HepG2 (cell line): ENCODE measurements around the gene AGFG1. TPM values are rescaled to one million over a fixed set of nuclear protein-coding genes. Genes with fewer than 3 reads are reported as not detected.
A peak's percentile ranks its signal among the peaks of the same experiment; 100 is the strongest.

Source experiments
- CEBPB ChIP-seq: IDR thresholded peaks from 2 replicates; pipeline ENCODE4 v1.6.1; 2011; ENCODE audit warnings: low read depth, low read length, improper control_type of control experiment, borderline replicate concordance
- ETV5 ChIP-seq: IDR thresholded peaks from 2 replicates; pipeline ENCODE4 v1.6.1; 2018; ENCODE audit warnings: missing biosample characterization, missing genetic modification reagents, inconsistent platforms, borderline replicate concordance
- GFI1 ChIP-seq: sonication (generic); formaldehyde crosslinking; IDR thresholded peaks from 2 replicates; pipeline ENCODE4 v1.5.0; 2020; ENCODE audit warnings: missing genetic modification reagents, mild to moderate bottlenecking, borderline replicate concordance
- HNRNPK ChIP-seq: fragments of 200-400 bp; formaldehyde crosslinking; IDR thresholded peaks from 2 replicates; pipeline ENCODE4 v1.6.1; 2018; ENCODE audit warnings: low read length, low read depth, moderate library complexity, mild to moderate bottlenecking; ENCODE audit not compliant: poor library complexity, severe bottlenecking
- IKZF4 ChIP-seq: sonication (generic); formaldehyde crosslinking; IDR thresholded peaks from 2 replicates; pipeline ENCODE4 v1.5.1; 2020; ENCODE audit warnings: borderline replicate concordance, mild to moderate bottlenecking, low read depth, missing genetic modification reagents; ENCODE audit errors: not compliant biosample characterization
- JDP2 ChIP-seq: sonication (generic); formaldehyde crosslinking; IDR thresholded peaks from 2 replicates; pipeline ENCODE4 v1.8.1; 2022; ENCODE audit warnings: missing genetic modification reagents, borderline replicate concordance
- JUNB ChIP-seq: sonication (generic); formaldehyde crosslinking; IDR thresholded peaks from 2 replicates; pipeline ENCODE4 v1.8.0; 2022; ENCODE audit warnings: missing genetic modification reagents, mild to moderate bottlenecking, borderline replicate concordance
- KLF9 ChIP-seq: IDR thresholded peaks from 2 replicates; pipeline ENCODE4 v1.6.1; 2016; ENCODE audit warnings: low read depth
- KMT2A ChIP-seq: sonication (generic); formaldehyde crosslinking; IDR thresholded peaks from 2 replicates; pipeline ENCODE4 v1.4.0; 2020; ENCODE audit warnings: missing genetic modification reagents
- MEIS1 ChIP-seq: sonication (generic); formaldehyde crosslinking; IDR thresholded peaks from 2 replicates; pipeline ENCODE4 v1.9.0; 2021; ENCODE audit warnings: mild to moderate bottlenecking, missing genetic modification reagents, moderate library complexity, borderline replicate concordance
- PAX8 ChIP-seq: sonication (generic); formaldehyde crosslinking; IDR thresholded peaks from 2 replicates; pipeline ENCODE4 v1.8.0; 2022; ENCODE audit warnings: mild to moderate bottlenecking, missing genetic modification reagents, borderline replicate concordance
- PHF20 ChIP-seq: sonication (generic); formaldehyde crosslinking; IDR thresholded peaks from 2 replicates; pipeline ENCODE4 v1.5.0; 2020; ENCODE audit warnings: mild to moderate bottlenecking, missing genetic modification reagents
- PHF5A ChIP-seq: IDR thresholded peaks from one replicate; pipeline ENCODE4 v1.6.1; 2018; ENCODE audit warnings: low read depth, missing genetic modification reagents; ENCODE audit not compliant: unreplicated experiment
- SATB2 ChIP-seq: sonication (generic); formaldehyde crosslinking; IDR thresholded peaks from 2 replicates; pipeline ENCODE4 v1.5.0; 2020; ENCODE audit warnings: missing genetic modification reagents
- SIX1 ChIP-seq: sonication (generic); formaldehyde crosslinking; IDR thresholded peaks from 2 replicates; pipeline ENCODE4 v1.4.0; 2020; ENCODE audit warnings: missing genetic modification reagents, borderline replicate concordance
- SMARCC2 ChIP-seq: fragments of 450-650 bp; IDR thresholded peaks from 2 replicates; pipeline ENCODE4 v1.6.1; 2017; ENCODE audit warnings: antibody characterized with exemption, mild to moderate bottlenecking
- ZBTB25 ChIP-seq: IDR thresholded peaks from 2 replicates; pipeline ENCODE4 v1.6.1; 2018; ENCODE audit warnings: missing genetic modification reagents
- ZFX ChIP-seq: sonication (generic); formaldehyde crosslinking; IDR thresholded peaks from 2 replicates; pipeline ENCODE4 v1.4.0; 2020; ENCODE audit warnings: mild to moderate bottlenecking, low read depth, missing genetic modification reagents, moderate library complexity
- ZNF451 ChIP-seq: sonication (generic); formaldehyde crosslinking; IDR thresholded peaks from 2 replicates; pipeline ENCODE4 v1.5.0; 2020; ENCODE audit warnings: mild to moderate bottlenecking, missing genetic modification reagents
- ZNF556 ChIP-seq: sonication (generic); formaldehyde crosslinking; IDR thresholded peaks from 2 replicates; pipeline ENCODE4 v1.4.0; 2020; ENCODE audit warnings: mild to moderate bottlenecking, missing genetic modification reagents, borderline replicate concordance
- ZNF557 ChIP-seq: sonication (generic); formaldehyde crosslinking; IDR thresholded peaks from 2 replicates; pipeline ENCODE4 v1.4.0; 2020; ENCODE audit warnings: missing genetic modification reagents
- ZNF737 ChIP-seq: sonication (generic); formaldehyde crosslinking; IDR thresholded peaks from 2 replicates; pipeline ENCODE4 v1.5.0; 2020; ENCODE audit warnings: missing genetic modification reagents, mild to moderate bottlenecking, borderline replicate concordance
- ZNF879 ChIP-seq: sonication (generic); formaldehyde crosslinking; IDR thresholded peaks from 2 replicates; pipeline ENCODE4 v1.8.1; 2023; ENCODE audit warnings: missing genetic modification reagents
- ZUFSP ChIP-seq: sonication (generic); formaldehyde crosslinking; IDR thresholded peaks from 2 replicates; pipeline ENCODE4 v1.9.0; 2021; ENCODE audit warnings: missing genetic modification reagents, mild to moderate bottlenecking, borderline replicate concordance
- polyA plus RNA-seq, 8 experiments: library from polyadenylated mRNA; depleted of rRNA in 3 of 8; stranded (reverse) in 7 of 8; unstranded in 1 of 8; fragments of >200 nt; fragmentation: Illumina TruSeq in 4 of 8; extraction: Trizol in 4 of 8; gene quantifications; 2 replicates each; pipeline versions ENCODE4 v1.2.1 to v1.2.3, GENCODE V29; 2011 to 2016; ENCODE audit warnings: low read depth in 4 of 8, missing spikeins in 1 of 8, mixed read lengths in 1 of 8; ENCODE audit not compliant: insufficient read depth in 1 of 8
- total RNA-seq, 5 experiments: library from RNA; depleted of rRNA; stranded (reverse); fragments of >200 nt; fragmentation: Illumina TruSeq; extraction: Trizol; gene quantifications; 2 replicates each; pipeline ENCODE4 v1.2.3, GENCODE V29; 2016; ENCODE audit warnings: low read depth in 1 of 5

Gene AGFG1
- total and polyA plus RNA-seq, 2 of the 13 experiments (the other 11 are each of a cell fraction or from before 2014, with no cell fraction given) = 145 to 168 TPM

DNA sequence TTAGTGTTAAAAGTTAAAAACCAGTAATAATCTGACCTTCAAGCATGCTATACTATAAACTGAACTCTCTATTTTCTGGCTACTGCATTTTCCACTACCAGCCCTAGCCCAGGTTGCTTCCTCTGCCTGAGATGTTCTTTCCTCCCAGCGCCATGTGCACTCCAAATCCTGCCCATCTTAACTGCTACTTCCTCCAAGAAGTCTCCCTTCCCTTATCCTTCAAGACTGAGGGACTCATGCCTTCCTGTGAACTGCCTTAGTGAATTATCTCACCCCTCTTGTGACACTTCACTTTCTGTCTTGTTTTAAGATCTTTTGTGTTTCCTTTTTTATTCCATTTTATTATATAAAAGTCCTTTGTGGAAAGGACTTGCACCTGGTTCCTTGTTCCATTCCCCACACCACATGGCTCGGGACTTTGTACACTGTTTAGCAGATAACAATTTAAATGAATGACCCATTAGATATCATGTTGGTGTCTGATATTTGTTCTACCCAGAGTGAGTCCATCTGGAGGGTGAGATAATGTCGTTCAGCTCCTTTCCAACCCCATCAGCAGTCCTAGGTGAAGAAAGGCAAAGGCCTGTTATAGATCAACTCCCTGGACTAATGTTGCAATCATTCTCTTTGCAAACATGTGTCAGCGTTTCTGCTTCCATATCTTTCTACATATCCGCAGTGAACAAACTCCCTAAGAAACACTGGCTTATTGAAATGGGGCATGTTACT is 20.9 kb upstream of the AGFG1 start (continued):
- TF ChIP-seq ZNF451 (no peak), KMT2A (CRISPR knock-in tag) (peak; percentile 78; the same call in 1 of the 2 replicates), KLF9 (0 out of 2 replicates have a peak, but pooled peaks have one; percentile 77), CEBPB (peak; percentile 100), JDP2 (CRISPR knock-in tag) (peak; percentile 62; the same call in 1 of the 2 replicates), ZFX (CRISPR knock-in tag) (peak; percentile 61; the same call in 1 of the 2 replicates), GFI1 (CRISPR knock-in tag) (peak; percentile 58), ZBTB25 (CRISPR knock-in tag) (peak; percentile 93), ZNF556 (peak; percentile 59; the same call in 1 of the 2 replicates), ZNF879 (CRISPR knock-in tag) (no peak), PHF20 (CRISPR knock-in tag) (no peak), PAX8 (CRISPR knock-in tag) (no peak), IKZF4 (CRISPR knock-in tag) (no peak), MEIS1 (CRISPR knock-in tag) (no peak), SMARCC2 (peak; percentile 56; the same call in 1 of the 2 replicates), HNRNPK (no peak), ZUFSP (CRISPR knock-in tag) (no peak), ZNF737 (CRISPR knock-in tag) (no peak), PHF5A (CRISPR knock-in tag) (peak; percentile 55), ETV5 (peak; percentile 92), SATB2 (CRISPR knock-in tag) (no peak), SIX1 (peak; percentile 76), ZNF557 (CRISPR knock-in tag) (no peak), JUNB (CRISPR knock-in tag) (peak; percentile 75; the same call in 1 of the 2 replicates)
